Heart left ventricle (tissue), 16 donors: ENCODE data around the gene PRELID3B. TPM values are rescaled to one million over a fixed set of nuclear protein-coding genes. Genes with fewer than 3 reads are reported as not detected.

Experiments
- ATAC-seq, 4 donors: fragments of 200-7000 bp; cut with Tn5 transposase; one replicate each; pipeline ENCODE4 v1.9.1; 2020 to 2022; ENCODE audit warnings: moderate library complexity in 4 of 4, mild to moderate bottlenecking in 3 of 4, moderate number of reproducible peaks in 1 of 4
- DNase-seq, 5 donors: peaks; one replicate each; pipeline ENCODE4 v3.0.0-alpha.2; 2020
- H3K27ac ChIP-seq, 12 donors: fragments of 200-600 bp; sonication (generic) in 4 of 12; one replicate each; pipeline versions ENCODE4 v1.5.0 to v1.8.0; 2016 to 2022; ENCODE audit warnings: mild to moderate bottlenecking in 2 of 12
- H3K27me3 ChIP-seq, 9 donors: fragments of 200-600 bp; sonication (generic) in 2 of 9; one replicate each; pipeline versions ENCODE4 v1.5.1 to v1.8.0; 2016 to 2022; ENCODE audit warnings: mild to moderate bottlenecking in 3 of 9
- H3K36me3 ChIP-seq, 9 donors: fragments of 200-600 bp; sonication (generic) in 2 of 9; one replicate each; pipeline versions ENCODE4 v1.5.0 to v1.8.0; 2018 to 2022; ENCODE audit warnings: mild to moderate bottlenecking in 2 of 9
- H3K4me1 ChIP-seq, 12 donors: fragments of 200-600 bp; sonication (generic) in 4 of 12; one replicate each; pipeline versions ENCODE4 v1.5.0 to v1.8.0; 2016 to 2022; ENCODE audit warnings: mild to moderate bottlenecking in 3 of 12
- H3K4me3 ChIP-seq, 12 donors: fragments of 200-600 bp; sonication (generic) in 4 of 12; one replicate each; pipeline versions ENCODE4 v1.5.0 to v1.8.0; 2017 to 2022; ENCODE audit warnings: mild to moderate bottlenecking in 9 of 12, moderate library complexity in 4 of 12
- H3K9me3 ChIP-seq, 12 donors: fragments of 200-600 bp; sonication (generic) in 4 of 12; one replicate each; pipeline versions ENCODE4 v1.5.0 to v1.8.0; 2016 to 2022; ENCODE audit warnings: mild to moderate bottlenecking in 1 of 12
- CTCF ChIP-seq, 12 donors: fragments of 200-600 bp; sonication (generic) in 4 of 12; IDR thresholded peaks; one replicate each; pipeline versions ENCODE4 v1.5.0 to v1.8.0; 2018 to 2022; ENCODE audit warnings: antibody characterized with exemption in 12 of 12, mild to moderate bottlenecking in 5 of 12
- POLR2A ChIP-seq, 2 donors: fragments of 450-650 bp; IDR thresholded peaks; one replicate each; pipeline ENCODE4 v1.6.1; 2017; ENCODE audit warnings: antibody characterized with exemption in 2 of 2, mild to moderate bottlenecking in 2 of 2, moderate library complexity in 2 of 2
- WGBS, 4 donors: extraction: QIAGEN DNeasy Blood & Tissue Kit in 2 of 4; methylation state at CpG; one replicate each; pipeline versions ENCODE4 v1.1.5 to v1.1.7; 2013 to 2018; 5-methylcytosine and 5-hydroxymethylcytosine counted together
- intact Hi-C, 10 donors: fragments of 100-400 bp; cut with DNase I; formaldehyde crosslinking; loops; one replicate each; pipeline versions ENCODE4 v1.11.1 to v1.14.2; 2022
- polyA plus RNA-seq, 2 donors: library from polyadenylated mRNA; stranded (reverse); fragments of 200-250 nt; gene quantifications; one replicate each; pipeline ENCODE4 v1.2.3, GENCODE V29; 2013
- total RNA-seq, 9 donors: library from RNA; depleted of rRNA in 2 of 9; stranded (reverse); fragments of >200 nt in 2 of 9; fragmentation: NEBNext Ultra II Directional in 3 of 9; extraction: Animal tissue kit (Norgen Biotek cat#: 25700) in 3 of 9; gene quantifications; one replicate each; pipeline versions ENCODE4 v1.1.0 to v1.2.4, GENCODE V29; 2016 to 2023
- donor health status: ischemic (EF 13 %, LVEDD 7.1; RV severe dilation, severe dysfunction).
- donor health status: healthy with polysubstance abuse.
- donor health status: DM: no; HTN: yes; CAD: no.
- donor health status: DM: no; HTN: no; CAD: no.
- donor health status: ischemic (EF 25% LVEDD 6.9; RV normal size, moderate dysfunction).
- donor health status: ischemic (EF 25% LVEDD 5.7; RV mildly dilated, moderate dysfunction).
- donor health status: healthy.
- donor health status: DM: yes; HTN: yes; CAD: no.
- donor health status: ischemic (EF 35%, LVEDD 5.7; RV mildly dilated, moderate dysfunction).
- donor health status: nonischemic (EF 11% LVEDD 7.7; RV severe dilation, severe dysfunction).
- donor health status: DM: yes; HTN: yes; CAD: no.
- donor health status: PGD.
- donor health status: ischemic (EF 29% LVEDD 5.4; RV normal size, mild dysfunction).
- donor health status: nonischemic (EF 23%, LVEDD 6.1; RV moderate dilation, normal function).

The PRELID3B gene
- total and polyA plus RNA-seq, 11 donors = 14.1 to 51.0 (median 43.2) TPM

GRCh38 chr20:59003836-59004492, 38.6 kb downstream of the PRELID3B start:
- DNase-seq = peak in 1 of 5 donors; percentile 23
- no peaks in the 10 kb centered on the region for H3K27me3 ChIP-seq
- H3K4me1 ChIP-seq = peaks cover 11 to 59% (median 36%) of the 10 kb centered on the region in 12 donors
- H3K36me3 ChIP-seq = peaks cover 0 to 56% (median 36%) of the 10 kb centered on the region in 9 donors
- no peak for TF ChIP-seq POLR2A (IDR thresholded peaks at IDR 0.05)
- no peak for TF ChIP-seq CTCF (IDR thresholded peaks at IDR 0.05)
- 83 to 88% (median 87%) methylated on average over 16 of the region's 16 CpGs for WGBS, 4 donors
- peak overlapping the region in 5 of 12 donors; percentile 77 to 97 (median 91) for H3K4me3 ChIP-seq
- no peak for ATAC-seq
- no peaks in the 10 kb centered on the region for H3K9me3 ChIP-seq
- intact Hi-C loops = no loop called here
- peak overlapping the region in 5 of 12 donors; percentile 50 to 96 (median 90) for H3K27ac ChIP-seq

- Histone ChIP-seq H3K36me3 (peaks cover 0 to 66% (median 43%) of the 10 kb centered on the region in 9 donors), H3K4me1 (peaks cover 11 to 49% (median 36%) of the 10 kb centered on the region in 12 donors), H3K27ac (no peak overlapping the region), H3K9me3 (no peaks in the 10 kb centered on the region), H3K4me3 (no peak overlapping the region), H3K27me3 (no peaks in the 10 kb centered on the region)
- DNase-seq (peak in 2 of 5 donors; percentile 15 to 19), ATAC-seq (no peak)
- 85 to 93% (median 89%) methylated on average over 17 of the region's 17 CpGs for WGBS, 4 donors
- TF ChIP-seq CTCF (IDR thresholded peaks at IDR 0.05) (no peak), POLR2A (IDR thresholded peaks at IDR 0.05) (no peak)
- intact Hi-C loops = no loop called here
Observed at GRCh38 chr20:59002874-59003399, 39.6 kb downstream of the PRELID3B start.

- no peaks in the 10 kb centered on the region for H3K9me3 ChIP-seq
- TF ChIP-seq POLR2A (IDR thresholded peaks at IDR 0.05) = no peak
- TF ChIP-seq CTCF (IDR thresholded peaks at IDR 0.05) = no peak
- no peaks in the 10 kb centered on the region for H3K27me3 ChIP-seq
- intact Hi-C loops = no loop called here
- WGBS, 4 donors = 79 to 91% (median 90%) methylated on average over 7 to 8 of the region's 8 CpGs
- H3K36me3 ChIP-seq = peaks cover 0 to 72% (median 47%) of the 10 kb centered on the region in 9 donors
- H3K4me3 ChIP-seq = no peak overlapping the region
- DNase-seq (peak in 2 of 5 donors; percentile 20 to 26), ATAC-seq (no peak)
- no peak overlapping the region for H3K27ac ChIP-seq
- peaks cover 11 to 43% (median 31%) of the 10 kb centered on the region in 12 donors for H3K4me1 ChIP-seq
Observed at GRCh38 chr20:59002388-59002787, 40.2 kb downstream of the PRELID3B start.

GRCh38 chr20:59001449-59002171, 41.0 kb downstream of the PRELID3B start:
- Histone ChIP-seq H3K27ac (no peak overlapping the region), H3K27me3 (no peaks in the 10 kb centered on the region), H3K4me3 (no peak overlapping the region), H3K9me3 (no peaks in the 10 kb centered on the region), H3K36me3 (peaks cover 0 to 80% (median 55%) of the 10 kb centered on the region in 9 donors), H3K4me1 (peaks cover 11 to 42% (median 30%) of the 10 kb centered on the region in 12 donors)
- TF ChIP-seq POLR2A (IDR thresholded peaks at IDR 0.05) = no peak
- TF ChIP-seq CTCF (IDR thresholded peaks at IDR 0.05) = no peak
- DNase-seq (peak in 2 of 5 donors; percentile 18 to 24), ATAC-seq (no peak)
- intact Hi-C loops = no loop called here
- 87 to 94% (median 90%) methylated on average over 20 to 27 of the region's 27 CpGs for WGBS, 4 donors
